ENCODE data around the gene ATP8A1. TPM values are rescaled to one million over a fixed set of nuclear protein-coding genes. Genes with fewer than 3 reads are reported as not detected.

The ATP8A1 gene
- polyA plus RNA-seq, 1 experiment = 0.20 TPM

- POLR2A ChIA-PET = no interaction called here
- TF ChIP-seq CTCF (IDR thresholded peaks at IDR 0.05; ENCODE audit: low read depth, low read length) = no peak
Observed at GRCh38 chr4:42633605-42634388, 23.1 kb downstream of the ATP8A1 start.

GRCh38 chr4:42632653-42633382 is 24.1 kb downstream of the ATP8A1 start:
- ChIA-PET CTCF (interaction anchor here (0.5 kb wide), 1 partner anchor 291 kb away, joined by 5 read pairs; no protein-coding TSS in a partner anchor), POLR2A (no interaction called here)
- Histone ChIP-seq H3K27ac (ENCODE audit: low read depth, low read length) (no peak overlapping the region), H3K27me3 (ENCODE audit: control insufficient read depth, insufficient read depth, low read length) (no peaks in the 10 kb centered on the region), H3K4me3 (ENCODE audit: low read depth, low read length) (no peak overlapping the region), H3K9me3 (ENCODE audit: control insufficient read depth, insufficient read depth, low read length) (no peaks in the 10 kb centered on the region)
- TF ChIP-seq CTCF (IDR thresholded peaks at IDR 0.05; ENCODE audit: low read depth, low read length) = no peak
- no peak for DNase-seq (ENCODE audit: low read depth, low spot score)

More at GRCh38 chr4:42633605-42634388, 23.1 kb downstream of the ATP8A1 start:
- CTCF ChIA-PET = interaction anchor here (0.5 kb wide), 1 partner anchor 292 kb away, joined by 5 read pairs; no protein-coding TSS in a partner anchor
- DNase-seq (ENCODE audit: low read depth, low spot score) = no peak
- H3K4me3 ChIP-seq (ENCODE audit: low read depth, low read length) = no peak overlapping the region
- no peaks in the 10 kb centered on the region for H3K9me3 ChIP-seq (ENCODE audit: control insufficient read depth, insufficient read depth, low read length)
- H3K27ac ChIP-seq (ENCODE audit: low read depth, low read length) = no peak overlapping the region
- no peaks in the 10 kb centered on the region for H3K27me3 ChIP-seq (ENCODE audit: control insufficient read depth, insufficient read depth, low read length)

GRCh38 chr4:42630908-42631307 is 26.0 kb downstream of the ATP8A1 start:
- no peak for DNase-seq (ENCODE audit: low read depth, low spot score)
- Histone ChIP-seq H3K9me3 (ENCODE audit: control insufficient read depth, insufficient read depth, low read length) (no peaks in the 10 kb centered on the region), H3K4me3 (ENCODE audit: low read depth, low read length) (no peak overlapping the region), H3K27ac (ENCODE audit: low read depth, low read length) (no peak overlapping the region), H3K27me3 (ENCODE audit: control insufficient read depth, insufficient read depth, low read length) (no peaks in the 10 kb centered on the region)
- no peak for TF ChIP-seq CTCF (IDR thresholded peaks at IDR 0.05; ENCODE audit: low read depth, low read length)
- ChIA-PET CTCF (no interaction called here), POLR2A (no interaction called here)

- CTCF ChIA-PET = no interaction called here
- no peak for DNase-seq (ENCODE audit: low read depth, low spot score)
- no peak for TF ChIP-seq CTCF (IDR thresholded peaks at IDR 0.05; ENCODE audit: low read depth, low read length)
Observed at GRCh38 chr4:42628740-42629139, 28.2 kb downstream of the ATP8A1 start.

More at GRCh38 chr4:42628740-42629139, 28.2 kb downstream of the ATP8A1 start:
- POLR2A ChIA-PET = no interaction called here
- H3K9me3 ChIP-seq (ENCODE audit: control insufficient read depth, insufficient read depth, low read length) = no peaks in the 10 kb centered on the region
- H3K27me3 ChIP-seq (ENCODE audit: control insufficient read depth, insufficient read depth, low read length) = no peaks in the 10 kb centered on the region
- H3K4me3 ChIP-seq (ENCODE audit: low read depth, low read length) = no peak overlapping the region
- H3K27ac ChIP-seq (ENCODE audit: low read depth, low read length) = no peak overlapping the region

All from AG04450 (cell line).